PC-9 (cell line): ENCODE measurements around the gene SPRYD7. TPM values are rescaled to one million over a fixed set of nuclear protein-coding genes. Genes with fewer than 3 reads are reported as not detected.

Source experiments
- BruUV-seq: library from RNA; stranded (reverse); fragments of 400-500 nt; replicated peaks from 2 replicates; lab custom pipeline; 2021; lab: Mats Ljungman, UMichigan
- CTCF ChIA-PET: fragments of 300-600 bp; sonication (Branson Sonifier 250); formaldehyde crosslinking; loops from one replicate; lab custom pipeline; 2022; ENCODE audit warnings: antibody characterized with exemption; lab: Charles Lee
- POLR2A ChIA-PET: fragments of 300-600 bp; sonication (Branson Sonifier 250); formaldehyde crosslinking; loops from one replicate; lab custom pipeline; 2022; ENCODE audit warnings: antibody characterized with exemption; ENCODE audit not compliant: unreplicated experiment; lab: Charles Lee
- DNase-seq, 2 experiments: peaks; one replicate each; pipeline versions ENCODE4 v3.0.0 to v3.0.0-alpha.2; 2015 to 2022; ENCODE audit warnings: mixed read lengths in 1 of 2
- H2AFZ ChIP-seq: fragments of 200-600 bp; sonication (generic); 2 replicates; pipeline ENCODE4 v1.8.1; 2017; ENCODE audit warnings: antibody characterized with exemption
- H3F3A ChIP-seq: fragments of 200-600 bp; sonication (generic); 2 replicates; pipeline ENCODE4 v1.8.1; 2017; ENCODE audit warnings: antibody characterized with exemption, mild to moderate bottlenecking, low read depth; ENCODE audit not compliant: insufficient read depth
- H3K27ac ChIP-seq: fragments of 200-600 bp; sonication (generic); 2 replicates; pipeline ENCODE4 v1.6.1; 2016; ENCODE audit warnings: mixed run types
- H3K27me3 ChIP-seq: fragments of 200-600 bp; sonication (generic); 2 replicates; pipeline ENCODE4 v1.6.1; 2016; ENCODE audit warnings: low read depth, mixed run types; ENCODE audit not compliant: insufficient read depth
- H3K36me3 ChIP-seq: fragments of 200-600 bp; sonication (generic); 2 replicates; pipeline ENCODE4 v1.6.1; 2016; ENCODE audit warnings: low read depth, mixed run types
- H3K4me1 ChIP-seq: fragments of 200-600 bp; sonication (generic); replicated peaks from 2 replicates; pipeline ENCODE4 v1.6.1; 2016; ENCODE audit warnings: mixed run types; ENCODE audit not compliant: insufficient read depth
- H3K4me2 ChIP-seq: fragments of 200-600 bp; sonication (generic); 2 replicates; pipeline ENCODE4 v1.6.1; 2017; ENCODE audit warnings: mixed run types
- H3K4me3 ChIP-seq: fragments of 200-600 bp; sonication (generic); 2 replicates; pipeline ENCODE4 v1.6.1; 2016; ENCODE audit warnings: mixed run types
- H3K79me2 ChIP-seq: fragments of 200-600 bp; sonication (generic); 2 replicates; pipeline ENCODE4 v1.6.1; 2017; ENCODE audit warnings: low read depth, mixed run types
- H3K9me2 ChIP-seq: fragments of 200-600 bp; sonication (generic); 2 replicates; pipeline ENCODE4 v1.8.1; 2017; ENCODE audit warnings: mild to moderate bottlenecking; ENCODE audit not compliant: insufficient read depth
- H3K9me3 ChIP-seq: fragments of 200-600 bp; sonication (generic); 2 replicates; pipeline ENCODE4 v1.8.1; 2016; ENCODE audit warnings: low read depth; ENCODE audit not compliant: insufficient read depth
- H4K20me1 ChIP-seq: fragments of 200-600 bp; sonication (generic); 2 replicates; pipeline ENCODE4 v1.8.1; 2017; ENCODE audit not compliant: insufficient read depth
- CTCF ChIP-seq: fragments of 200-600 bp; sonication (generic); conservative IDR thresholded peaks from 2 replicates; pipeline ENCODE4 v1.6.1; 2017; ENCODE audit warnings: mixed run types, antibody characterized with exemption, mild to moderate bottlenecking, moderate library complexity
- EZH2 ChIP-seq: fragments of 200-600 bp; sonication (generic); IDR thresholded peaks from 2 replicates; pipeline ENCODE4 v1.8.0; 2017; ENCODE audit warnings: antibody characterized with exemption, low read depth
- intact Hi-C: fragments of 100-400 bp; cut with micrococcal nuclease; formaldehyde crosslinking; loops from one replicate; pipeline ENCODE4 v1.10.0; 2022; ENCODE audit not compliant: unreplicated experiment
- total RNA-seq: library from RNA; stranded (reverse); gene quantifications from 2 replicates; pipeline ENCODE4 v1.2.3, GENCODE V29; 2021

Gene SPRYD7
- total RNA-seq, 1 experiment from 2014 or later: 6.4 TPM

GRCh38 chr13:49932868-49933267, 3.3 kb downstream of the SPRYD7 start:
- ChIA-PET CTCF (no interaction called here), POLR2A (no interaction called here)
- H3K9me3 ChIP-seq: no peaks in the 10 kb centered on the region
- BruUV-seq: no TSS peak
- H3K27ac ChIP-seq: no peak overlapping the region
- no peak overlapping the region for H3K4me3 ChIP-seq
- H4K20me1 ChIP-seq: no peaks in the 10 kb centered on the region
- peaks cover 9% of the 10 kb centered on the region for H3K4me1 ChIP-seq
- H3K79me2 ChIP-seq: peaks cover 24% of the 10 kb centered on the region
- TF ChIP-seq EZH2 (no peak), CTCF (no peak)
- DNase-seq: no peak
- no peaks in the 10 kb centered on the region for H3K9me2 ChIP-seq
- no peak overlapping the region for H2AFZ ChIP-seq
- H3K4me2 ChIP-seq: no peak overlapping the region
- H3K27me3 ChIP-seq: no peaks in the 10 kb centered on the region
- intact Hi-C loops: no loop called here
- H3K36me3 ChIP-seq: no peaks in the 10 kb centered on the region
- peaks cover 8% of the 10 kb centered on the region; the same call in 1 of the 2 replicates for H3F3A ChIP-seq

GRCh38 chr13:49932066-49932465, 4.1 kb downstream of the SPRYD7 start:
- BruUV-seq: no TSS peak
- ChIA-PET CTCF (no interaction called here), POLR2A (interaction anchor here (0.5 kb wide), 1 partner anchor 326 kb away, joined by 10 read pairs; no protein-coding TSS in a partner anchor)
- intact Hi-C loops: no loop called here
- Histone ChIP-seq H4K20me1 (no peaks in the 10 kb centered on the region), H3K27ac (no peak overlapping the region), H3K4me2 (no peak overlapping the region), H3K9me3 (no peaks in the 10 kb centered on the region), H2AFZ (no peak overlapping the region), H3K79me2 (peaks cover 24% of the 10 kb centered on the region), H3K4me1 (peaks cover 9% of the 10 kb centered on the region), H3K27me3 (no peaks in the 10 kb centered on the region), H3K9me2 (no peaks in the 10 kb centered on the region), H3K4me3 (no peak overlapping the region), H3K36me3 (no peaks in the 10 kb centered on the region), H3F3A (peaks cover 8% of the 10 kb centered on the region; the same call in 1 of the 2 replicates)
- DNase-seq: no peak
- TF ChIP-seq CTCF (no peak), EZH2 (no peak)

DNA sequence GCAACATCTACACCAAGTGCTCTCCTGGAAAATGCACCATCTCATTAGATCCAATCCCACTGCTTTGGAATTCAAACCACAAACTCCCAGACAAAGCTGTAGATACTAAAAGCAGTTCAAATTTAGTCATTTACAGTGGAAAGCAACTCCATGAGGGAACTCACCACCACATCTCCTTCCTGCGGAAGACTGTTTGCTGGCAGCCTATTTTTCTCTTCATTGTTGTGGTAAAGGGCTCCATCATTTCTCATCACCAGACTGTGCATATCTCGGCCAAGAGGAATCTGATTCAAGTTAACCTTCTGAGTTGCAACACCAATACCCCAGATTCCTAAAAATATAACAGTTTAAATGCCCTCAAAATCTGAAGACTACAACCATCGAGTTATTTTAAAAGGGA, 8.4 kb downstream of the SPRYD7 start:
- Histone ChIP-seq H3K27me3 (no peaks in the 10 kb centered on the region), H4K20me1 (no peaks in the 10 kb centered on the region; the same call in 1 of the 2 replicates), H3K9me2 (no peaks in the 10 kb centered on the region), H3F3A (no peaks in the 10 kb centered on the region), H3K79me2 (peaks cover under 1% of the 10 kb centered on the region; the same call in 1 of the 2 replicates), H3K4me3 (no peak overlapping the region), H3K27ac (no peak overlapping the region), H3K4me1 (no peaks in the 10 kb centered on the region), H3K9me3 (no peaks in the 10 kb centered on the region), H2AFZ (no peak overlapping the region), H3K36me3 (no peaks in the 10 kb centered on the region), H3K4me2 (no peak overlapping the region)
- no peak for DNase-seq
- BruUV-seq: no TSS peak
- ChIA-PET CTCF (no interaction called here), POLR2A (no interaction called here)
- TF ChIP-seq CTCF (no peak), EZH2 (no peak)
- intact Hi-C loops: no loop called here
